HG03378 (cell line): Measurements from ENCODE around the gene TACC2.
"Not testable (repeated sequence)": the region's sequence is repeated elsewhere in the genome, so short reads cannot be mapped to it uniquely, and the experiment has no call there.

ENCODE experiments used
- ATAC-seq: cut with Tn5 transposase; IDR thresholded peaks from one replicate; pipeline ENCODE4 v1.9.1; 2021; ENCODE audit warnings: mild to moderate bottlenecking, moderate library complexity; ENCODE audit not compliant: unreplicated experiment

TACC2 gene

DNA sequence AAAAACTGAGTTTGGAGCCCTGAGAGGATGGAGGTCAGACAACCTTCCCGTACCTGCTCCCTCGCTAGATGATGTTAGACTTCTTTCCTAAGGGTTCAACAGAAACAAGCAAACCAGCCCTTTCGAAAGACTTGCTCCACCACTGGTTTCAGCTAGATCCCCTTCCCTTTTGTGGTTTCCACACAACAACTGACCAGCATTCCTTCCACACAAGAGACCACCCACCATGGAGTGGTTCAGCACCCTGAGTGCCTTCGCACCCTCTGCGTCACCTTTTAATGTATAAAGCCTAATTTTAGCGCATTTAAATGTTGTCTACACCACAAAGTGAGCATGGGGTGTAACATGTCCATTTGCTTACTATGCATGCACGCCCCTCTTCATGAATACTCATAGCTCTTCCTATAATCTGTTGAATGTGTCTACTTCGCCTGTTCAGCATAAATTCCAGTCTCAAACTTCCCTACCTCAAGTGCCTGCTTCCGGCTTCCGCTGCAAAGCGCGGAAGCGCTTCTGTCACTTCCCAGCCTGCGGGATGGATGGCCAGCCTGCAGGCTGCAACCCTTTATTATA lies 69.0 kb downstream of the TACC2 start:
- ATAC-seq, result no peak

DNA sequence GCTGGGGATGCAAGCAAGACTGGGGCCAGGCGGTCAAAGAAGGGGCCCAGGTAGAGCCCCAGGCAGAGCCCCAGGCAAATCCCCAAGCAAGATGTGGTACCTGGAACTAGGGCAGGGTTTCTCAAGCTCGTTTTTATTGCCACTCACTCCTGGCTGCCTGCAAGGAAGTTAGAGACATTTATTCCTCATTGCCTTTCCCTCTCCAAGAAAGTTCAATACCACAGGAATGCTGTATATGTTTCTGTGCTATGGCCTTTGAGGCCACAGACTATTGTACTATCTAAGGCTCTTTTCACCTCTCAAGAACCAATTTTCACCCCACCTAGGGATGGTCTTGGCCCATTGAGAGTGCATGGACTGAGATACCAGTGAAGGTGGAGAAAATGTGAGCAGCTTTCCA lies 71.3 kb downstream of the TACC2 start:
- no peak for ATAC-seq

DNA sequence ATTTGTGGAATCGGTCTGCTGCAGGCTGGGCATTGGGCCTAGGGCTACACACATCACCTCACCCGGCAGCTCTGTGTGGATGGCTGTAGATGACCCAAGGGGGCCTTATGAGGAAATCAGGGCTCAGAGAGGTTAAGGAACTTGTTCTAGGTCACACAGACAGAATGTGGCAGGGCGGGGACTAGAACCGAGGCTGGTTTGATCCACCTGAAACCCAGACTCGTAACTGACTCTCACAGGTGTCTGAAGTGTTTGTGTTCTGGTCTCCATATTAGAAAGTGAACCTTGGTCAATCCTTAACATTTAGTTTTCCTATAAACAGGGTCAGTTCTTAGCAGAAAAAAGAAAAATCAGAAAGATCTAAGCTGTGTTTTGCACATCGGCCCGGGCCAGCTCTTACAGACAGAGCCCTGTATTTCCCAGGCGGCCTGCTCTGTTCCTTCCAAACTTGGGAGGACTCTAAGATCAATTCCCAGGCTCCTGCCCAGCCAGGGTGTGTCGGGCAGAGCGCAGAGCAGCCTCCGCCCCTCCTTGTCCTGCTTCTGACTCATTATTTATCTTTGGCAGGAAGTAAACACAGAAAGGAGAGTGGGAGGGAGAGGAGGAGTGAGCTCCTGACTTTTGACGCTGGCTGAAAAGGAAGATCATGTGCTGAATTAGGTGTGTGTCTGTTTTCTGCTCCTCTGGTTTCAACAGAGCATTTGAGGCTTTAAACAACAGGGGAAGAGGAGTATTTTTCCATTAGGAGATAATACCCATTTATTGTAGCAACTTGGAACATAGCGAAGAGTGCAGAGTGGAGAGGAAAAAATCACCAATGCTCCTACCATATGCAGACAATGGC lies 74.1 kb downstream of the TACC2 start:
- no peak for ATAC-seq

DNA sequence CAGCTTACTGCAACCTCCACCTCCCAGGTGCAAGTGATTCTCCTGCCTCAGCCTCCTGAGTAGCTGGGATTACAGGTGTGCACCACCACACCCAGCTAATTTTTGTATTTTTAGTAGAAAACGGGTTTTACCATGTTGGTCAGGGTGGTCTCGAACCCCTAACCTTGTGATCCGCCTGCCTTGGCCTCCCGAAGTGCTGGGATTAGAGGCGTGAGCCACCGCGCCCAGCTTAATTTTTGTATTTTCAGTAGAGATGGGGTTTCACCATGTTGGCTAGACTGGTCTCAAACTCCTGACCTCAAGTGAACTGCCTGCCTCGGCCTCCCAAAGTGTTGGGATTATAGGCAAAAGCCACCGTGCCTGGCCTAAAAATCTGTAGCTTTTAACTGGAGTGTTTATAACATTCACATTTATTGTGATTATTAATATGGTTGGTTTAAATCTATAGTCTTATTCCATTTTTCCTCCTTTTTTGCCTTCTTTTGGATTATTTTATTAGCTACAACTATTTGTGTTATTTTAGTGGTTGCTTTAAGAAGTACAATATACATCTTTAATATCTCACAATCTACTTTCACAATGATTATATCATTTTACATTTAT lies 77.5 kb downstream of the TACC2 start:
- not testable (repeated sequence) for ATAC-seq

DNA sequence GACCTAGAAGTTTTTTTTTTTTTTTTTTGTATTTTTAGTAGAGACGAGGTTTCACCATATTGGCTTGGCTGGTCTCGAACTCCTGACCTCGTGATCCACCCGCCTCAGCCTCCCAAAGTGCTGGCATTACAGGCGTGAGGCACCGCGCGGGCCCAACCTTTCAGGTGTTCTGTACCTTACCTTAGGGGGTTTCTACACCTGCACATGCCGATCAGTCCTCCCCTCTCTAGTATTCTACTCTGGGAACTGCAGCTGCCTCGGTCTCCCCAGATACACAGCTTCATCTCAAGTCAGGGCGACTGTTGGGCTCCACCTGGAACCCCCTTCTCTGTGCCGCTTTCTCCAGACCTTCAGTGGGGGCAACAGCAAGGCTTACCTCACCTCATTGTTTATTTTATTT lies 79.9 kb downstream of the TACC2 start:
- ATAC-seq, result no peak

DNA sequence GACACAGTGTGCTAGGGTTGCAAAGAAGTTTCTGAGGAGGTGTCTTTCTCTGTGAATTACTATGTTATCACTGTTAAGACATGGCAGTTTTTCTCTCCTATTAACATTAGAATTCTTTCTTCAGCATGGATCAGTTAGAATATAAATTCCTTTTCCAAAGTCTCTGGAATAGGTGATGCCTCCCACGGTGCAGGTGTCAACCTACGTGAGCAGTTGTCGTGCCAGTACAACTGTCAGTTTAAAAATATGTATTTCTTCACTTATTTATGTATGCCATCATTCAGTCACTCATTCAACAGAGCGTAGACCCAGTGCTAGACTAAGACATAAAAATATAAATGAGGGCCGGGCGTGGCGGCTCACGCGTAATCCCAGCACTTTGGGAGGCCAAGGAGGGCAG lies 83.5 kb downstream of the TACC2 start:
- ATAC-seq, result no peak

DNA sequence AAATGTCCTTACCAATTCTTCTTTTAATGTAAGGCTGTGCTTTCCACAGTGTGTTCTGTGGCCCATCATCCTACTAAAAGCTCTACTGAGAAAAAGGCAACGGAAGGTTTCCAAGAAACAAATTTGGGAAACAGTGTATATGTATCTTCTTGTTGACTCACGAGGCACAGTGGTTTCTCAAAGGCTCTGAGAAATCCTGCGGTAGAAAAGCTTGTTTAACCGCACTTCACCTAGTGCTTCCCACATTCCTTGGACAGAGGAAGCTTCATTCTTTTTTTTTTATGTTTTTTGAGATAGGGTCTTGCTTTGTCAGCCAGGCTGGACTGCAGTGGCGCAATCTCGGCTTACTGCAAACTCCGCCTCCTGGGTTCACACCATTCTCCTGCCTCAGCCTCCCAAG lies 84.5 kb downstream of the TACC2 start:
- ATAC-seq, result no peak

DNA sequence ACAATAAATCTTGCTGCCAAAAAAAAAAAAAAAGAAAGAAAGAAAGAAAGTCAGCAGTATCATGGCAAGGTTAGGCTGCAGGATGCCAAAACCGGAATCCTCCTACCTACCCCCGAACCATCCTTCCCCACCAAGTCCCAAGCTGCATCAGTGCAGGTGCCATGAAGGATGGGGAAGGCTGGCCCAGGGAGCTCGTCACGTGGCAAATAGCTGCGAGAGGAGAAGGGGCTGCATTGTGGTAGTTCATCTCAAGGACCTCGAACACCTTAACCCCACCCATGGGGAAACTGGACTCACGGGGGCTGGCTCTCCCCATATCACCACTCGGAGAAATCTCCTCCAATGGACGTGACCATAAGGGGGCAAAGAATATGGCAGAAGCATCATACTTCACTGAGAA lies 86.2 kb downstream of the TACC2 start:
- no peak for ATAC-seq

DNA sequence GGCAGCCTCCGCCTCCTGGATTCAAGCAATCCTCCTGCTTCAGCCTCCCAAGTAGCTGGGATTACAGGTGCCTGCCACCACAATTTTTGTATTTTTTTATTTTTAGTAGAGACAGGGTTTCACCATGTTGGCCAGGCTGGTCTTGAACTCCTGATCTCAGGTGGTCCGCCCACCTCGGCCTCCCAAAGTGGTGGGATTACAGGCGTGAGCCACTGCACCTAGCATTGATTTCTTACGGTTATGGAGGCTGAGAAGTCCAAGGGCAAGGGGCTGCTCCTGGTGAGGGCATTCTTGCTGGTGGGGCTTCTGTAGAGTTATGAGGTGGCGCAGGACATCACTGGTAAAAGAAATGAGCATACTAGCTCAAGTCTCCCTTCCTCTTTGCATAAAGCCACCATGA lies 86.9 kb downstream of the TACC2 start:
- not testable (repeated sequence) for ATAC-seq

DNA sequence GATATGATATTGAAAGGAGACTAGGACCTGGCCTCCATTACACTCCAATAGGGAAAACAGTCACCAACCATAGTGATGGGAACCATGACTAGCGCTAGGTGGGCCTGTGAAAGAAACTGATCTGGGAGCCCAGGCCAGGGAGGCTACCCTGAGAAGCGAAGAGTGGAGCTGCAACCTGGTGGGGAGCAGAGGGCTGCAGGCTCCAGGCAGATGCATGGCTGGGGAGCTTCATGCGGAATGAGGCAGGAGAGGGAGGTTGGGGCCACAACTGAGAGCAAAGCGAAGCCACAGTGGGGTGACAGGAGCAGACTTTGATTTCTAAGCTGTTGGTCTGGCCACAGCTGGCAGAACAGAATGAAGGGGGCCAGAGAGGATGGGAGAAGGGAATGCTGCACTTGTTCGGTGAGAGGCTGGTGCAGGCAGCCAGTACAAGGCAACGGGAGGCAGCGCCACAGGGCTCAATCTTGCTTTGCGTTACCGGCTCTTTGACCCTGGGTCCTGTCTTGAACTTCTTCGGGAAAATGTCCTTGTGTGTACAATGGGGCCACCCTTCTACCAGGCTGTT lies 88.4 kb downstream of the TACC2 start:
- ATAC-seq, result no peak

DNA sequence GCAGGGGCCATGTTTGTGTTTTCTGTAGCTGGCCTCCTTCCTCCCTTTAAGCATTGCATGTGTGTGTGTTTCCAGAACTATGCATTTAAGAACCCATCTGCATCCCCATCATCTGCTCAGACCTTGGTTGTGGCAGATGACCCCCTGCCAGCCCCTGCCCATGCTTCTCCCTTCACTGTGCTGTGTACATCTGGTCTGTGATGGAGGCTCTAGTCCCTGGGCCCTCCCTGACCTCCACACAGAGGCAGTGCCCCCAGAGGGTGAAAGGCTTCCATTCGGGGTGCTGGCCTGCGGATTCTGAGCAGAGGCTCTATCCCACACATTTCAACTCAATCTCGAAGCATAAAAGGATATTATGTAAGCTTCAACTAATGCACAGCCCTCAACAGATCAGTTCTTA lies 89.4 kb downstream of the TACC2 start:
- ATAC-seq, result no peak

DNA sequence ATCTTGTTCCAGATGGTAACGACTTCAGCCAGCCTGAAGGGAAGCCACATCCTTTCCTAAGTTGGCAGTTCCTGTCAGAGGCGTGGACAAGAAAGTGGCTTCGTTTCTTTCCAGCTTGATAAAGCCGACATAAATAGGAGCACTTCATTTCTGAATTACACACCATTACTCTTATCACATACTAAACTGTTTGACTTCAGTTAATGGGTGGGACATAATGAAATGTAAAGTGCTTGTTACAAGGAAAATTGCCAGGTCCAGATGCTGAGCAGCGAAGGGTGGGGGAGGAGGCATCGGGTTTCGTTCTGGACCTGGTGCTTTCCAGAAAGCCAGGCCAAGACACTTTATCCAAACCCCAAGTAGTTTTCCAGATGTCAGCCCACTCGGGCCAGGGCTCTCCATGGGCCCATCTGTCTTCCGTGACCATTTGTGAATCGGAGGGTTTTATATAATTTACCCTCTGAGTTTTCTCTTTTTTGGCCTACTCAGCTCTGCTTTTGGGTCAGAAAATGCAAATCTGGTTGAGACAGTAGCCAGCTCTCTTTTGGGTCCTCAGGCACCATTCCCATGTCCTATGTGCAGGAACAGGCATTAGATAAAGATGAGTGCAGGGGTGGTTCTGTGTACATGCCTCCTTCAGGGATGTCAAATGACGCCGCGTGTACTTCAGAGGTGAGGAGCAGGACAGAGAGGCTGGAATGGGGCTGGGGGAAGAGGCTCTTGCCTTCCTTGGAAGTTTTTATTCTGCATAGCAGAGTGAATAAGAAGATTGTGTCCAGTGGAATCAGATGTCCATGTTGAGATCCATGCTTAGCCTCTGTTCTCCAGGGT lies 90.2 kb downstream of the TACC2 start:
- ATAC-seq, result no peak

DNA sequence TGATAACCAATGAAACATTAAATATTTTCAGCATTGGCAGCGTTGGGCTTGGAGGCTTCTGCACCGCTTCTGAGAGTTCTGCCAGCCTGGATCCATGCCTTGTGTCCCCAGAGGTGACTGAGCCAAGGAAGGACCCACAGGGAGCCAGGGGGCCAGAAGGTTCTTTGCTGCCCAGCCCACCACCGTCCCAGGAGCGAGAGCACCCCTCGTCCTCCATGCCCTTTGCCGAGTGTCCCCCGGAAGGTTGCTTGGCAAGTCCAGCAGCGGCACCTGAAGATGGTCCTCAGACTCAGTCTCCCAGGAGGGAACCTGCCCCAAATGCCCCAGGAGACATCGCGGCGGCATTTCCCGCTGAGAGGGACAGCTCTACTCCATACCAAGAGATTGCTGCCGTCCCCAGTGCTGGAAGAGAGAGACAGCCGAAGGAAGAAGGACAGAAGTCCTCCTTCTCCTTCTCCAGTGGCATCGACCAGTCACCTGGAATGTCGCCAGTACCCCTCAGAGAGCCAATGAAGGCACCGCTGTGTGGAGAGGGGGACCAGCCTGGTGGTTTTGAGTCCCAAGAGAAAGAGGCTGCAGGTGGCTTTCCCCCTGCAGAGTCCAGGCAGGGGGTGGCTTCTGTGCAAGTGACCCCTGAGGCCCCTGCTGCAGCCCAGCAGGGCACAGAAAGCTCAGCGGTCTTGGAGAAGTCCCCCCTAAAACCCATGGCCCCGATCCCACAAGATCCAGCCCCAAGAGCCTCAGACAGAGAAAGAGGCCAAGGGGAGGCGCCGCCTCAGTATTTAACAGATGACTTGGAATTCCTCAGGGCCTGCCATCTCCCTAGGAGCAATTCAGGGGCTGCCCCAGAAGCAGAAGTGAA lies 93.9 kb downstream of the TACC2 start:
- ATAC-seq, result no peak

DNA sequence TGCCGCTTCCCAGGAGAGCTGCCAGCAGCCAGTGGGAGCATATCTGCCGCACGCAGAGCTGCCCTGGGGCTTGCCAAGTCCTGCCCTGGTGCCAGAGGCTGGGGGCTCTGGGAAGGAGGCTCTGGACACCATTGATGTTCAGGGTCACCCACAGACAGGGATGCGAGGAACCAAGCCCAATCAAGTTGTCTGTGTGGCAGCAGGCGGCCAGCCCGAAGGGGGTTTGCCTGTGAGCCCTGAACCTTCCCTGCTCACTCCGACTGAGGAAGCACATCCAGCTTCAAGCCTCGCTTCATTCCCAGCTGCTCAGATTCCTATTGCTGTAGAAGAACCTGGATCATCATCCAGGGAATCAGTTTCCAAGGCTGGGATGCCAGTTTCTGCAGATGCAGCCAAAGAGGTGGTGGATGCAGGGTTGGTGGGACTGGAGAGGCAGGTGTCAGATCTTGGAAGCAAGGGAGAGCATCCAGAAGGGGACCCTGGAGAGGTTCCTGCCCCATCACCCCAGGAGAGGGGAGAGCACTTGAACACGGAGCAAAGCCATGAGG lies 94.6 kb downstream of the TACC2 start:
- no peak for ATAC-seq

DNA sequence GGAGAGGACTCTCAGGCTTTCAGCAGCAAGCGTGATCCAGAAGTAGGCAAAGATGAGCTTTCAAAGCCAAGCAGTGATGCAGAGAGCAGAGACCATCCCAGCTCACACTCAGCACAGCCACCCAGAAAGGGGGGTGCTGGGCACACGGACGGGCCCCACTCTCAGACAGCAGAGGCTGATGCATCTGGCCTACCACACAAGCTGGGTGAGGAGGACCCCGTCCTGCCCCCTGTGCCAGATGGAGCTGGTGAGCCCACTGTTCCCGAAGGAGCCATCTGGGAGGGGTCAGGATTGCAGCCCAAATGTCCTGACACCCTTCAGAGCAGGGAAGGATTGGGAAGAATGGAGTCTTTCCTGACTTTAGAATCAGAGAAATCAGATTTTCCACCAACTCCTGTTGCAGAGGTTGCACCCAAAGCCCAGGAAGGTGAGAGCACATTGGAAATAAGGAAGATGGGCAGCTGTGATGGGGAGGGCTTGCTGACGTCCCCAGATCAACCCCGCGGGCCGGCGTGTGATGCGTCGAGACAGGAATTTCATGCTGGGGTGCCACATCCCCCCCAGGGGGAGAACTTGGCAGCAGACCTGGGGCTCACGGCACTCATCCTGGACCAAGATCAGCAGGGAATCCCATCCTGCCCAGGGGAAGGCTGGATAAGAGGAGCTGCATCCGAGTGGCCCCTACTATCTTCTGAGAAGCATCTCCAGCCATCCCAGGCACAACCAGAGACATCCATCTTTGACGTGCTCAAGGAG lies 95.5 kb downstream of the TACC2 start:
- no peak for ATAC-seq

DNA sequence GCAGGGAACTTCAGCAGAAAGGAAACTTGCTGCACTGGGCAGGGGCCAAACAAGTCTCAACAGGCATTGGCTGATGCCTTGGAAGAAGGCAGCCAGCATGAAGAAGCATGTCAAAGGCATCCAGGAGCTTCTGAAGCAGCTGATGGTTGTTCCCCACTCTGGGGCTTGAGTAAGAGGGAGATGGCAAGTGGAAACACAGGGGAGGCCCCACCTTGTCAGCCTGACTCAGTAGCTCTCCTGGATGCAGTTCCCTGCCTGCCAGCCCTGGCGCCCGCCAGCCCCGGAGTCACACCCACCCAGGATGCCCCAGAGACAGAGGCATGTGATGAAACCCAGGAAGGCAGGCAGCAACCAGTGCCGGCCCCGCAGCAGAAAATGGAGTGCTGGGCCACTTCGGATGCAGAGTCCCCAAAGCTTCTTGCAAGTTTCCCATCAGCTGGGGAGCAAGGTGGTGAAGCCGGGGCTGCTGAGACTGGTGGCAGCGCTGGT lies 96.5 kb downstream of the TACC2 start:
- ATAC-seq, result no peak

DNA sequence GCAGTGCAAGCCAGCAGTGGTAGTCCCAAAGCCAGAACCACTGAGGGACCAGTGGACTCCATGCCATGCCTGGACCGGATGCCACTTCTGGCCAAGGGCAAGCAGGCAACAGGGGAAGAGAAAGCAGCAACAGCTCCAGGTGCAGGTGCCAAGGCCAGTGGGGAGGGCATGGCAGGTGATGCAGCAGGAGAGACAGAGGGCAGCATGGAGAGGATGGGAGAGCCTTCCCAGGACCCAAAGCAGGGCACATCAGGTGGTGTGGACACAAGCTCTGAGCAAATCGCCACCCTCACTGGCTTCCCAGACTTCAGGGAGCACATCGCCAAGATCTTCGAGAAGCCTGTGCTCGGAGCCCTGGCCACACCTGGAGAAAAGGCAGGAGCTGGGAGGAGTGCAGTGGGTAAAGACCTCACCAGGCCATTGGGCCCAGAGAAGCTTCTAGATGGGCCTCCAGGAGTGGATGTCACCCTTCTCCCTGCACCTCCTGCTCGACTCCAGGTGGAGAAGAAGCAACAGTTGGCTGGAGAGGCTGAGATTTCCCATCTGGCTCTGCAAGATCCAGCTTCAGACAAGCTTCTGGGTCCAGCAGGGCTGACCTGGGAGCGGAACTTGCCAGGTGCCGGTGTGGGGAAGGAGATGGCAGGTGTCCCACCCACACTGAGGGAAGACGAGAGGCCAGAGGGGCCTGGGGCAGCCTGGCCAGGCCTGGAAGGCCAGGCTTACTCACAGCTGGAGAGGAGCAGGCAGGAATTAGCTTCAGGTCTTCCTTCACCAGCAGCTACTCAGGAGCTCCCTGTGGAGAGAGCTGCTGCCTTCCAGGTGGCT lies 97.7 kb downstream of the TACC2 start:
- ATAC-seq, result no peak

DNA sequence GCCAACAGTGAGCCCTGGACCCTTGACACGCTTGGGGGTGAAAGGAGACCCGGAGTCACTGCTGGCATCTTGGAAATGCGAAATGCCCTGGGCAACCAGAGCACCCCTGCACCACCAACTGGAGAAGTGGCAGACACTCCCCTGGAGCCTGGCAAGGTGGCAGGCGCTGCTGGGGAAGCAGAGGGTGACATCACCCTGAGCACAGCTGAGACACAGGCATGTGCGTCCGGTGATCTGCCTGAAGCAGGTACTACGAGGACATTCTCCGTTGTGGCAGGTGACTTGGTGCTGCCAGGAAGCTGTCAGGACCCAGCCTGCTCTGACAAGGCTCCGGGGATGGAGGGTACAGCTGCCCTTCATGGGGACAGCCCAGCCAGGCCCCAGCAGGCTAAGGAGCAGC lies 98.5 kb downstream of the TACC2 start:
- no peak for ATAC-seq
